K562 (cell line): ENCODE data around the gene CCDC85B. TPM values are rescaled to one million over a fixed set of nuclear protein-coding genes. Genes with fewer than 3 reads are reported as not detected.

Source experiments
- ATAC-seq: fragments of 200-7000 bp; cut with Tn5 transposase; 3 replicates; pipeline ENCODE4 v1.9.1; 2020; ENCODE audit warnings: moderate library complexity
- BruUV-seq: library from RNA; stranded (reverse); fragments of 400-500 nt; replicated peaks from 2 replicates; lab custom pipeline; 2021; lab: Mats Ljungman, UMichigan
- CTCF ChIA-PET: fragments of 300-600 bp; formaldehyde crosslinking; extraction: SDS; loops from one replicate; lab custom pipeline; 2021; ENCODE audit warnings: low intra/inter-chr PET ratio; lab: Yijun Ruan, JAX
- POLR2A ChIA-PET: fragments of 300-600, 350-650 bp; sonication (Branson Sonifier 250); formaldehyde crosslinking; extraction: SDS; loops from one replicate; lab custom pipeline; 2021; ENCODE audit warnings: antibody characterized with exemption, inconsistent platforms; lab: Yijun Ruan, JAX
- DNase-seq, 4 experiments: peaks; one replicate each; pipeline versions ENCODE4 v3.0.0 to v3.0.0-alpha.2; 2011 to 2018; ENCODE audit warnings: low spot score in 3 of 4, mixed read lengths in 3 of 4; ENCODE audit errors: extremely low read depth in 1 of 4
- FAIRE-seq: peaks from 2 replicates; lab custom pipeline; 2011; peaks lifted over from hg19 to GRCh38; lab: Jason Lieb, UNC
- H2AFZ ChIP-seq: 2 replicates; pipeline ENCODE4 v1.6.0; 2011; ENCODE audit warnings: low read depth, low read length, control low read depth, inconsistent platforms
- H3K27ac ChIP-seq: fragments of 200-600 bp; 3 replicates; pipeline ENCODE4 v1.8.0; 2011; ENCODE audit warnings: low read depth, mild to moderate bottlenecking, control low read depth, inconsistent platforms, low read length, moderate library complexity, mixed read lengths; ENCODE audit errors: extremely low read depth
- H3K27me3 ChIP-seq, 2 experiments: fragments of 300-600 bp in 1 of 2; 2 replicates in 1 of 2; 3 replicates in 1 of 2; pipeline versions ENCODE4 v1.6.0 to v1.8.0; 2011; ENCODE audit warnings: inconsistent platforms in 2 of 2, low read length in 2 of 2, mild to moderate bottlenecking in 1 of 2, mixed read lengths in 1 of 2, moderate library complexity in 1 of 2; ENCODE audit not compliant: control insufficient read depth in 2 of 2, insufficient read depth in 2 of 2
- H3K36me3 ChIP-seq: fragments of 300-600 bp; 3 replicates; pipeline ENCODE4 v1.8.0; 2011; ENCODE audit warnings: mild to moderate bottlenecking, low read length, inconsistent platforms; ENCODE audit not compliant: control insufficient read depth, insufficient read depth
- H3K4me1 ChIP-seq, 2 experiments: fragments of 200-600 bp in 1 of 2; replicated peaks in 1 of 2; 2 replicates in 1 of 2; 3 replicates in 1 of 2; pipeline versions ENCODE4 v1.5.1 to v1.8.0; 2011; ENCODE audit warnings: inconsistent platforms in 2 of 2, low read length in 2 of 2, mild to moderate bottlenecking in 1 of 2, mixed read lengths in 1 of 2, moderate library complexity in 1 of 2; ENCODE audit not compliant: control insufficient read depth in 2 of 2, insufficient read depth in 2 of 2
- H3K4me2 ChIP-seq: 2 replicates; pipeline ENCODE4 v1.6.1; 2011; ENCODE audit warnings: low read length, control low read depth, inconsistent platforms, mixed read lengths; ENCODE audit not compliant: insufficient read depth
- H3K4me3 ChIP-seq: fragments of 200-600 bp; sonication (generic), shearing (Covaris generic); 2 replicates; pipeline ENCODE4 v1.5.1; 2016; ENCODE audit warnings: control low read depth, inconsistent platforms
- H3K79me2 ChIP-seq: fragments of 200-600 bp; 3 replicates; pipeline ENCODE4 v1.8.0; 2011; ENCODE audit warnings: low read length, inconsistent platforms; ENCODE audit not compliant: control insufficient read depth, insufficient read depth
- H3K9ac ChIP-seq, 2 experiments: 2 replicates each; pipeline versions ENCODE4 v1.6.0 to v1.6.1; 2011; ENCODE audit warnings: low read depth in 2 of 2, low read length in 2 of 2, control low read depth in 1 of 2, inconsistent platforms in 1 of 2, mild to moderate bottlenecking in 1 of 2, mixed read lengths in 1 of 2; ENCODE audit not compliant: insufficient read depth in 1 of 2
- H3K9me1 ChIP-seq: one replicate; pipeline ENCODE4 v1.6.0; 2011; ENCODE audit warnings: inconsistent platforms, mild to moderate bottlenecking, low read length, moderate library complexity; ENCODE audit not compliant: control insufficient read depth, insufficient read depth
- H3K9me3 ChIP-seq: replicated peaks from 2 replicates; pipeline ENCODE4 v1.5.1; 2011; ENCODE audit warnings: low read depth, low read length, inconsistent platforms; ENCODE audit not compliant: control insufficient read depth, insufficient read depth
- H4K20me1 ChIP-seq: replicated peaks from 2 replicates; pipeline ENCODE4 v1.6.1; 2011; ENCODE audit warnings: low read length, inconsistent platforms, mixed read lengths; ENCODE audit not compliant: control insufficient read depth, insufficient read depth
- ETV5 ChIP-seq: sonication (generic); formaldehyde crosslinking; IDR thresholded peaks from 2 replicates; pipeline ENCODE4 v1.4.0; 2020; ENCODE audit warnings: low read depth, mild to moderate bottlenecking, missing genetic modification reagents
- FOXA3 ChIP-seq, 2 experiments: fragments of 450-650 bp in 1 of 2; sonication (generic) in 1 of 2; formaldehyde crosslinking; IDR thresholded peaks in 1 of 2; conservative IDR thresholded peaks in 1 of 2; 2 replicates each; pipeline versions ENCODE4 v1.4.0 to v1.8.0; 2020 to 2022; ENCODE audit warnings: mild to moderate bottlenecking in 2 of 2, missing genetic modification reagents in 1 of 2
- ILF3 ChIP-seq: fragments of 450-650 bp; IDR thresholded peaks from 2 replicates; pipeline ENCODE4 v1.6.1; 2018; ENCODE audit warnings: antibody characterized with exemption, mild to moderate bottlenecking, moderate library complexity, borderline replicate concordance
- KLF10 ChIP-seq: fragments of 250-450 bp; sonication (Bioruptor Pico); IDR thresholded peaks from 2 replicates; pipeline ENCODE4 v1.6.1; 2021; ENCODE audit warnings: matching md5 sums
- NFIC ChIP-seq: fragments of 450-650 bp; IDR thresholded peaks from 2 replicates; pipeline ENCODE4 v1.6.1; 2017; ENCODE audit warnings: mild to moderate bottlenecking, inconsistent platforms
- PKNOX1 ChIP-seq: fragments of 450-650 bp; IDR thresholded peaks from 2 replicates; pipeline ENCODE4 v1.6.1; 2016
- PTBP1 ChIP-seq: fragments of 200-400 bp; formaldehyde crosslinking; IDR thresholded peaks from 2 replicates; pipeline ENCODE4 v1.6.1; 2017; ENCODE audit warnings: low read depth, low read length
- RBFOX2 ChIP-seq: fragments of 200-400 bp; formaldehyde crosslinking; IDR thresholded peaks from 2 replicates; pipeline ENCODE4 v1.6.1; 2017; ENCODE audit warnings: low read depth, mild to moderate bottlenecking, low read length, moderate library complexity
- RBM34 ChIP-seq: fragments of 200-400 bp; formaldehyde crosslinking; IDR thresholded peaks from 2 replicates; pipeline ENCODE4 v1.6.1; 2018; ENCODE audit warnings: low read length, borderline replicate concordance; ENCODE audit not compliant: insufficient read depth
- TCF15 ChIP-seq: fragments of 250-450 bp; sonication (Bioruptor Pico); IDR thresholded peaks from 2 replicates; pipeline ENCODE4 v1.8.0; 2022; ENCODE audit warnings: moderate library complexity, mild to moderate bottlenecking, inconsistent platforms
- U2AF2 ChIP-seq: fragments of 200-400 bp; formaldehyde crosslinking; optimal IDR thresholded peaks from 2 replicates; pipeline ENCODE3; 2017; ENCODE audit warnings: low read depth, mild to moderate bottlenecking, low read length
- ZC3H11A ChIP-seq: IDR thresholded peaks from 2 replicates; pipeline ENCODE4 v1.6.1; 2012; ENCODE audit warnings: low read depth, low read length, improper control_type of control experiment
- ZNF143 ChIP-seq: sonication (generic); formaldehyde crosslinking; IDR thresholded peaks from 2 replicates; pipeline ENCODE4 v1.9.0; 2022; ENCODE audit warnings: mild to moderate bottlenecking, missing genetic modification reagents
- ZNF57 ChIP-seq: fragments of 450-650 bp; formaldehyde crosslinking; IDR thresholded peaks from 2 replicates; pipeline ENCODE4 v1.4.0; 2020; ENCODE audit warnings: mild to moderate bottlenecking, moderate library complexity
- WGBS: fragments of 100-300 bp; shearing (Covaris generic); methylation state at CpG from one replicate; pipeline ENCODE4 v1.1.6; 2016; ENCODE audit warnings: low coverage, mixed read lengths; ENCODE audit not compliant: insufficient coverage; ENCODE audit errors: missing lambda C conversion rate; 5-methylcytosine and 5-hydroxymethylcytosine counted together
- in situ Hi-C: fragments of 300-500 bp; cut with MboI; formaldehyde crosslinking; loops from 4 replicates; pipeline ENCODE4 v1.15.0; 2018; ENCODE audit warnings: inconsistent platforms, mixed read lengths
- intact Hi-C: fragments of 100-400 bp; cut with micrococcal nuclease; formaldehyde crosslinking; loops from 2 replicates; pipeline ENCODE4 v1.14.2; 2022
- polyA plus RNA-seq, 8 experiments: library from polyadenylated mRNA; depleted of rRNA in 4 of 8; stranded (reverse) in 5 of 8; unstranded in 3 of 8; fragments of >200 nt; fragmentation: Nextera tagmentation in 2 of 8; fragmentation: Illumina TruSeq in 1 of 8; extraction: Ambion mirVana in 2 of 8; extraction: Trizol in 1 of 8; gene quantifications; 2 replicates each; pipeline versions ENCODE4 v1.2.1 to v1.2.3, GENCODE V29; 2011 to 2014; ENCODE audit warnings: inconsistent platforms in 1 of 8, missing spikeins in 1 of 8
- total RNA-seq, 7 experiments: library from RNA; depleted of rRNA in 6 of 7; stranded (reverse); fragments of >200 nt in 6 of 7; fragmentation: Illumina TruSeq in 2 of 7; extraction: Trizol in 2 of 7; gene quantifications; 2 replicates each; pipeline versions ENCODE4 v1.2.1 to v1.2.3, GENCODE V29; 2011 to 2021; ENCODE audit warnings: low replicate concordance in 1 of 7
- TF ChIP-seq, protein P1 (sequence below), 3 experiments: fragments of 200-800 bp in 1 of 3; sonication (Bioruptor generic) in 1 of 3; sonication (generic) in 1 of 3; formaldehyde crosslinking in 1 of 3; IDR thresholded peaks; 2 replicates each; pipeline versions ENCODE4 v1.6.1 to v1.8.0; 2016 to 2022; ENCODE audit warnings: mild to moderate bottlenecking in 2 of 3, missing compliant biosample characterization in 2 of 3, missing genetic modification characterization in 2 of 3, missing genetic modification reagents in 1 of 3

CCDC85B gene
- total and polyA plus RNA-seq, 9 of the 15 experiments (the other 6 are each of a cell fraction or from before 2014, with no cell fraction given) = 0.14 to 138 (median 6.2) TPM

DNA sequence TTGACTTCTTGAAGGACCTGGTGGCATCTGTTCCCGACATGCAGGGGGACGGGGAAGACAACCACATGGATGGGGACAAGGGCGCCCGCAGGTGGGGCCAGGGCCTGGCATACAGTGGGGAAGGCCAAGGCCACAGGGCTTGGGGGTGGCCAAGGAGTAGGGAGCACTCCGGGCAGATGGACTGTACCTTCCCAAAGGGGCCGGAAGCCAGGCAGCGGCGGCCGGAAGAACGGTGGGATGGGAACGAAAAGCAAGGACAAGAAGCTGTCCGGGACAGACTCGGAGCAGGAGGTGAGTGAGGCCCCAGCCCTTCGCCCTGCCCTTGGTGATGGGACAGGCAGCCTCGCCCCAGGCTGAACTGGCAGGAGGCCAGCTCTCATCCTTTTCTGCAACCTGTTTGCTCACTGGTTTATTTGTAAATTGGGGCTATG, 29.9 kb downstream of the CCDC85B start:
- CTCF ChIA-PET = no interaction called here
- no peaks in the 10 kb centered on the region for H3K9me1 ChIP-seq
- peak overlapping the region; percentile 46 to 91; a peak in 3 of 4 replicates for H3K9ac ChIP-seq
- FAIRE-seq = no peak
- peak overlapping the region; percentile 98 for H3K4me3 ChIP-seq
- no peaks in the 10 kb centered on the region for H4K20me1 ChIP-seq
- peaks cover 31% of the 10 kb centered on the region; the same call in 1 of the 3 replicates for H3K36me3 ChIP-seq
- ATAC-seq = no peak
- H3K9me3 ChIP-seq = no peaks in the 10 kb centered on the region
- peaks cover 21 to 58% of the 10 kb centered on the region in 2 experiments for H3K4me1 ChIP-seq
- no peak for DNase-seq
- POLR2A ChIA-PET = interaction anchor here (1.3 kb wide), 1 partner anchor 30 kb away, joined by 4 read pairs; the partner anchor contains the start of gene CCDC85B
- H3K27me3 ChIP-seq = no peaks in the 10 kb centered on the region
- no peak overlapping the region for H3K27ac ChIP-seq
- intact Hi-C loops (no loop called here), in situ Hi-C loops (no loop called here)
- H2AFZ ChIP-seq = no peak overlapping the region; the same call in 1 of the 2 replicates
- WGBS = 77% methylated on average over 15 of the region's 15 CpGs
- H3K79me2 ChIP-seq = peaks cover 31% of the 10 kb centered on the region
- peak overlapping the region; percentile 75 for H3K4me2 ChIP-seq
- no TSS peak for BruUV-seq
- TF ChIP-seq ZNF57 (CRISPR knock-in tag) = no peak
- TF ChIP-seq, protein P1, sequence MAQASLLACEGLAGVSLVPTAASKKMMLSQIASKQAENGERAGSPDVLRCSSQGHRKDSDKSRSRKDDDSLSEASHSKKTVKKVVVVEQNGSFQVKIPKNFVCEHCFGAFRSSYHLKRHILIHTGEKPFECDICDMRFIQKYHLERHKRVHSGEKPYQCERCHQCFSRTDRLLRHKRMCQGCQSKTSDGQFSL (CRISPR knock-in tag; IDR thresholded peaks at IDR 0.05) = no peak
- TF ChIP-seq, protein P1 (tag; IDR thresholded peaks at IDR 0.05) = no peak
- no peak for TF ChIP-seq ETV5 (CRISPR knock-in tag)
- TF ChIP-seq ZNF143 (CRISPR knock-in tag) = no peak
- no peak for TF ChIP-seq PKNOX1
- no peak for TF ChIP-seq ZC3H11A
- TF ChIP-seq KLF10 = no peak
- 0 out of 4 replicates have a peak, but pooled peaks of 1 of the 2 experiments have one; percentile 7 for TF ChIP-seq FOXA3 (CRISPR knock-in tag; conservative IDR thresholded peaks at IDR 0.05 in 1 of 2, IDR thresholded peaks at IDR 0.05 in 1 of 2)
- TF ChIP-seq U2AF2 = no peak
- no peak for TF ChIP-seq TCF15 (CRISPR knock-in tag)
- TF ChIP-seq ILF3 = no peak
- TF ChIP-seq RBM34 = no peak
- peak; percentile 67 for TF ChIP-seq NFIC
- peak; percentile 54 for TF ChIP-seq RBFOX2
- no peak for TF ChIP-seq PTBP1
